GM10266 (cell line): ENCODE data around the gene ZKSCAN5.

ENCODE experiments used
- DNase-seq: peaks from one replicate; pipeline ENCODE4 v3.0.0; 2012; ENCODE audit errors: extremely low spot score
- TF ChIP-seq, protein P1 (sequence below): IDR thresholded peaks from 2 replicates; pipeline ENCODE4 v1.5.1; 2012; ENCODE audit warnings: mild to moderate bottlenecking, low read depth; ENCODE audit not compliant: control insufficient read depth, insufficient read depth; ENCODE audit errors: missing control alignments

Gene ZKSCAN5

DNA sequence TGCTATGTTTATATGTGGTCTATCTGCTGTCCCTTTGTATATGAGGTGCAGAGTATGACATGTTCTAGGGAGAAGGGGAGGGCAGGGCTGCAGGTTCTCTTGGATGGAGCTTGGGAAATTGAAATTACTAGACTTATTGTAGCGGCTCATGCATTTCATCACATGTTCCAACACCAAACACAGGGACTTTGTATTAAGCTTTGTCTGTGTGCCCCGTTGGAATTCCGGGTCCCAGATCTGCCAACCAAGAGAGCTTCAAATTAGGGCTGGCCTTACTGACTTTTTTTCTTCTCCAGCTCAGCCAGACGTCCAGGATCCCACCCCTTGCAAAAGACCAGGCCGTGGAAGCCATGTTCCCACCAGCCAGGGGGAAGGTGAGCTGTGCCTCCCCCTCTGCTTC is 28.4 kb upstream of the ZKSCAN5 start:
- DNase-seq, result no peak
- TF ChIP-seq, protein P1, sequence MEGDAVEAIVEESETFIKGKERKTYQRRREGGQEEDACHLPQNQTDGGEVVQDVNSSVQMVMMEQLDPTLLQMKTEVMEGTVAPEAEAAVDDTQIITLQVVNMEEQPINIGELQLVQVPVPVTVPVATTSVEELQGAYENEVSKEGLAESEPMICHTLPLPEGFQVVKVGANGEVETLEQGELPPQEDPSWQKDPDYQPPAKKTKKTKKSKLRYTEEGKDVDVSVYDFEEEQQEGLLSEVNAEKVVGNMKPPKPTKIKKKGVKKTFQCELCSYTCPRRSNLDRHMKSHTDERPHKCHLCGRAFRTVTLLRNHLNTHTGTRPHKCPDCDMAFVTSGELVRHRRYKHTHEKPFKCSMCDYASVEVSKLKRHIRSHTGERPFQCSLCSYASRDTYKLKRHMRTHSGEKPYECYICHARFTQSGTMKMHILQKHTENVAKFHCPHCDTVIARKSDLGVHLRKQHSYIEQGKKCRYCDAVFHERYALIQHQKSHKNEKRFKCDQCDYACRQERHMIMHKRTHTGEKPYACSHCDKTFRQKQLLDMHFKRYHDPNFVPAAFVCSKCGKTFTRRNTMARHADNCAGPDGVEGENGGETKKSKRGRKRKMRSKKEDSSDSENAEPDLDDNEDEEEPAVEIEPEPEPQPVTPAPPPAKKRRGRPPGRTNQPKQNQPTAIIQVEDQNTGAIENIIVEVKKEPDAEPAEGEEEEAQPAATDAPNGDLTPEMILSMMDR, result no peak

DNA sequence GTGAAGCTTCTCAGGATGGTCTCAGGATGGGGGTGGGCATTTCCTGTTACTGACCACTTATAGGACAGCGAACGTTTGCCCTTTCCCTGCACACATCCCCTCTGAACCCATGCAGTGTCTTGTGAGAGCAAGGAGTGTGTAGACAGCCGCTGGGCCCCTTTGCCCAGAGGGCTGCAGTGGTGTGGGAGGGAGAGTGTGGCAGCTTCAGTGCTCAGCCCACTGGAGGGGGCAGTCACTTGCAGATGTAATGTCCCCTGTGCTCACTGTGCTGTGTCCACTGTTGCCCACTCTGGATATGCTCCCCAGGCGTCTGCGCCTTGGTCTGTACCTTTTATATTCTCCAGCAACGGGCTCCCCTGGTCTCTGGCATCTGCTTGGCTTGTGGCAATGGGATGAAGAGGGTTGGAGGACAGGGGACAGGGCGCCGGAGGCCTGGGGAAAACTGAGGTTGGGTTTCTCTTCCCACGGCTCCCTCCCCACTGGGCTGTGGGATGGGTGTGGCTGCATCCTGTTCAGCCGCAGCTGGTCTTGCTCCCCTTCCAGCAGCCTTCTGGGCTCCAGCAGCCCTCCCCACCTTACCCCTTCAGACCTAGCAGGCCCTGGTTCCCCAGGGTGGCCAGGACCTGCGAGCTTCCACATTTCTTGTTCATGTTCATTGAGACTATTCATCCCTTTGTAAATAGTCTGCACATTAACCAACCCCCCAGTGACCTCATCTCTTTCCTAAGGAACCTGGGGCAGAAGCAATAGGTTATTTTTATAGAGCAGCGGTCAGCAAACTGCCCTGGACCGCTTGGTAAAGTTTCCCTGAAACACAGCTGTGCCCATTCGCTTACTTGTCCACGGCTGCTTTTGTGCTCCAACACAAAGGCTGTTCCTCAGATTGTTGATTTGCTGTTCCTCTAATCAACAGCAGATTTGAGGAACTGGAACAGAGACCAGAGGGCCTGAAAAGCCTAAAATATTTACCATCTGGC is 25.7 kb upstream of the ZKSCAN5 start:
- TF ChIP-seq, protein P1, result no peak
- no peak for DNase-seq

DNA sequence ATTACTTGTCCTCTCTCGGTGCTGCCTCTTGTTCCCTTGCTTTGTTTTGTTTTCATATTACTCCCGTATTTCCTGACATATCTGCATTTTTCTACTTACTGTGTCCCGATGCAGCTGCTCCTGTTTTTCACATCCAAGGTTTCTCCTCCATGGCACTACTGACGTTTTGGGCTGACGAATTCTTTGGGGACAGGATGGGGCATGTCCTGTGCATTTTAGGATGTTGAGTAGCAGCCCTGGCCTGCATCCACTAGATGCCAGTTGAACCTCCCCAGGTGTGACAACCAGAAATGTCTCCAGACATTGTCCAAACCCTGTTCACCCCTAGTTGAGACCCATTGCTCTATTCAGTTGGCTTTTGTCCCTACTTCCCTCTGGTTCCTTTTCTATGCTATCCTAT is 19.4 kb upstream of the ZKSCAN5 start:
- no peak for DNase-seq
- TF ChIP-seq, protein P1, result no peak

DNA sequence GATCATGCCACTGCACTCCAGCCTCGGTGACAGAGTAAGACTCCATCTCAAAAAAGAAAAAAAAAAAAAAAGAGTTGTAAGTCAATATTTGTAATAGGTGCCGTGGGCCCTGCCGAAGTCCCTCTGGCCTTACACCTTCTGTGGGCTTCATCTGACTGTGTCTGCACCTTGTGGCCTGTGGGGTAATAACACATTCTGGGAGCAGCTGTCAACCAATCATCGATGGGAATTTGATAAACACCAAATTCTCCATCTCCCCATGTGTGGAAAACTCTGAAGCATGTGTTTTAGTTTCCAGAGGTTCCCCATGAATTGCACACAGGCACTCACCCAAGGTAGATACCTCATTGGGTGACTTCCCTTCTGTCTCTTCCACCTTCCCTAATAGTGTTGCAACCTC is 15.2 kb upstream of the ZKSCAN5 start:
- TF ChIP-seq, protein P1, result no peak
- DNase-seq, result no peak

DNA sequence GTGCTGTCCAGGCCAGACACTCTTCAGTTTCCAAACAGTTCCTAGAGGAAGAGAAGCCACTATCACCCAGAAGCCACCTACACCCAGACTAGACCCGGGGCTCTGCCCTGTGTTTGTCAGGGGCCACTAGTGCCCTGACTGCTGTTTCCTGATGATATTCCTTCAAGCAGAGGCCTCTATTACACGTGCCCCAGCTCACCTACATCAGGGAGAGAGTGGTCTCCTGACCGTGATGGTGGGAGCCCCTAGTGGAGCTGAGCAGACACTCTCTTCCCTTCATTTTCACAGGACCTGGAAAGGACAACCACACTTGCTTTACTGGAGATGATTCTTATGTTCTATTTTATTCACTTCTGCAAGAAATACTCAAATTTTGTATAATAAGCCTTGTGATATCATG is 13.6 kb upstream of the ZKSCAN5 start:
- DNase-seq, result no peak
- TF ChIP-seq, protein P1, result no peak

DNA sequence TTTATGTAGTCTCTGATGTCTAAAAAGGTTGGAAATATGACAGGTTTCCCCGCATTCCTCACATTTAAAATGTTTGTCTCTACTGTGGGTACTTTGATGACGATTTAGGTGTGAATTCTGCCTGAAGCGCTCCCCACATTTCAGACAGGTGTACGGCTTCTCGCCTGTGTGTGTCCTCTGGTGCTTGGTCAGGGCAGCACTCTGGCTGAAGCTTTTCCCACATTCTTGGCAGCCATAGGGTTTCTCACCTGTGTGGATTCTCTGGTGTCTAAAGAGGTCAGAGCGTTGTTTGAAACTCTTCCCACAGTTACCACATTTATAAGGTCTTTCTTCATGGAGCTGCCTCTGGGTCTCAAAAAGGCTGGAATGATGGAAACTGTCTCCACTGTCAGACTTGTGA is 10.6 kb upstream of the ZKSCAN5 start:
- TF ChIP-seq, protein P1, result no peak
- no peak for DNase-seq
